GM12878 (cell line): ENCODE data around the gene PTPRM. TPM values are rescaled to one million over a fixed set of nuclear protein-coding genes. Genes with fewer than 3 reads are reported as not detected.

Source experiments
- ATAC-seq: fragments of 200-7000 bp; cut with Tn5 transposase; 3 replicates; pipeline ENCODE4 v1.9.1; 2020; ENCODE audit warnings: mild to moderate bottlenecking, moderate library complexity
- BruUV-seq: library from RNA; stranded (reverse); fragments of 400-500 nt; replicated peaks from 2 replicates; lab custom pipeline; 2021; lab: Mats Ljungman, UMichigan
- CTCF ChIA-PET: fragments of 300-600 bp; sonication (Branson Sonifier 250); formaldehyde crosslinking; extraction: SDS; loops from one replicate; lab custom pipeline; 2021; ENCODE audit warnings: inconsistent platforms; lab: Yijun Ruan, JAX
- POLR2A ChIA-PET: fragments of 350-600 bp; formaldehyde crosslinking; extraction: SDS; loops from one replicate; lab custom pipeline; 2021; ENCODE audit warnings: inconsistent platforms; lab: Charles Lee
- RAD21 ChIA-PET: fragments of 300-600 bp; sonication (Branson Sonifier 250); formaldehyde crosslinking; loops from one replicate; lab custom pipeline; 2023; ENCODE audit warnings: antibody characterized with exemption; ENCODE audit not compliant: unreplicated experiment; lab: Charles Lee
- SMC1A ChIA-PET: fragments of 300-600 bp; sonication (Branson Sonifier 250); formaldehyde crosslinking; loops from one replicate; lab custom pipeline; 2023; ENCODE audit not compliant: unreplicated experiment, uncharacterized antibody; lab: Charles Lee
- DNase-seq: peaks from one replicate; pipeline ENCODE4 v3.0.0-alpha.2; 2011; ENCODE audit warnings: low read depth, low spot score
- FAIRE-seq: peaks from 3 replicates; lab custom pipeline; 2011; peaks lifted over from hg19 to GRCh38; lab: Jason Lieb, UNC
- H2AFZ ChIP-seq: 2 replicates; pipeline ENCODE4 v1.6.0; 2011; ENCODE audit warnings: low read depth, low read length, control low read depth; ENCODE audit not compliant: control insufficient read depth
- H3K27ac ChIP-seq: 2 replicates; pipeline ENCODE4 v1.5.1; 2011; ENCODE audit warnings: control low read depth; ENCODE audit not compliant: control insufficient read depth, insufficient read depth
- H3K27me3 ChIP-seq, 2 experiments: replicated peaks in 1 of 2; 2 replicates each; pipeline versions ENCODE4 v1.6.0 to v1.6.1; 2011; ENCODE audit warnings: low read length in 1 of 2; ENCODE audit not compliant: control insufficient read depth in 2 of 2, insufficient read depth in 2 of 2
- H3K36me3 ChIP-seq, 2 experiments: 2 replicates each; pipeline ENCODE4 v1.5.1; 2011; ENCODE audit warnings: low read length in 1 of 2; ENCODE audit not compliant: control insufficient read depth in 2 of 2, insufficient read depth in 2 of 2
- H3K4me1 ChIP-seq: 2 replicates; pipeline ENCODE4 v1.6.1; 2011; ENCODE audit warnings: mild to moderate bottlenecking, low read length, moderate library complexity, mixed read lengths; ENCODE audit not compliant: control insufficient read depth, insufficient read depth
- H3K4me2 ChIP-seq: 2 replicates; pipeline ENCODE4 v1.6.0; 2011; ENCODE audit warnings: control low read depth; ENCODE audit not compliant: control insufficient read depth, insufficient read depth
- H3K4me3 ChIP-seq: fragments of 200-600 bp; sonication (generic); 2 replicates; pipeline ENCODE4 v1.5.1; 2016
- H3K79me2 ChIP-seq: 2 replicates; pipeline ENCODE4 v1.6.0; 2011; ENCODE audit warnings: low read length; ENCODE audit not compliant: control insufficient read depth, insufficient read depth
- H3K9ac ChIP-seq: 2 replicates; pipeline ENCODE4 v1.8.0; 2011; ENCODE audit warnings: low read length, control low read depth, mixed read lengths; ENCODE audit not compliant: control insufficient read depth, insufficient read depth
- H3K9me3 ChIP-seq: replicated peaks from 3 replicates; pipeline ENCODE4 v1.5.1; 2011; ENCODE audit warnings: mild to moderate bottlenecking, low read length; ENCODE audit not compliant: control insufficient read depth, insufficient read depth
- H4K20me1 ChIP-seq: 2 replicates; pipeline ENCODE4 v1.6.0; 2011; ENCODE audit not compliant: control insufficient read depth, insufficient read depth
- RB1 ChIP-seq: fragments of 450-650 bp; formaldehyde crosslinking; IDR thresholded peaks from 2 replicates; pipeline ENCODE4 v1.6.1; 2017; ENCODE audit warnings: mild to moderate bottlenecking, borderline replicate concordance
- WGBS: methylation state at CpG from one replicate; pipeline ENCODE4 v1.1.6; 2016; ENCODE audit warnings: low lambda C conversion rate; ENCODE audit not compliant: insufficient replicate concordance, insufficient coverage; ENCODE audit errors: missing lambda C conversion rate; 5-methylcytosine and 5-hydroxymethylcytosine counted together
- in situ Hi-C: fragments of 300-500 bp; cut with MboI; formaldehyde crosslinking; loops from 9 replicates; pipeline ENCODE4 v1.14.3; 2018; ENCODE audit warnings: mixed read lengths
- intact Hi-C: fragments of 100-400 bp; cut with micrococcal nuclease; formaldehyde crosslinking; loops from one replicate; pipeline ENCODE4 v1.14.2; 2022; ENCODE audit not compliant: unreplicated experiment
- polyA plus RNA-seq, 11 experiments: library from polyadenylated mRNA; depleted of rRNA in 4 of 11; unstranded in 6 of 11; stranded (reverse) in 5 of 11; fragments of >200 nt; fragmentation: Nextera tagmentation in 4 of 11; fragmentation: Illumina TruSeq in 1 of 11; extraction: Ambion mirVana in 4 of 11; extraction: Trizol in 1 of 11; gene quantifications; 1 replicate in 1 of 11; 2 replicates in 10 of 11; pipeline versions ENCODE4 v1.2.1 to v1.2.3, GENCODE V29; 2011 to 2016; ENCODE audit warnings: inconsistent platforms in 2 of 11, missing spikeins in 2 of 11, low read depth in 1 of 11
- total RNA-seq, 4 experiments: library from RNA; depleted of rRNA in 3 of 4; stranded (reverse); fragments of >200 nt in 3 of 4; fragmentation: Illumina TruSeq in 1 of 4; extraction: Trizol in 1 of 4; gene quantifications; 2 replicates each; pipeline versions ENCODE4 v1.2.1 to v1.2.3, GENCODE V29; 2013 to 2021
- TF ChIP-seq, protein P1 (sequence below): fragments of 150-350 bp; IDR thresholded peaks from 2 replicates; pipeline ENCODE4 v1.6.1; 2016; ENCODE audit warnings: low read depth, low read length
- TF ChIP-seq, protein P2 (sequence below), 3 experiments: IDR thresholded peaks in 2 of 3; conservative IDR thresholded peaks in 1 of 3; 2 replicates each; pipeline ENCODE4 v1.5.1; 2011; ENCODE audit warnings: low read depth in 3 of 3, low read length in 3 of 3, mild to moderate bottlenecking in 3 of 3, control low read depth in 2 of 3, moderate library complexity in 2 of 3, inconsistent platforms in 1 of 3, mixed read lengths in 1 of 3; ENCODE audit not compliant: control insufficient read depth in 2 of 3, insufficient read depth in 1 of 3; ENCODE audit errors: extremely low read depth in 1 of 3

The PTPRM gene
- total and polyA plus RNA-seq, 10 of the 15 experiments (the other 5 are each of a cell fraction or from before 2014, with no cell fraction given), result 0.07 to 22.6 (median 0.60) TPM

DNA sequence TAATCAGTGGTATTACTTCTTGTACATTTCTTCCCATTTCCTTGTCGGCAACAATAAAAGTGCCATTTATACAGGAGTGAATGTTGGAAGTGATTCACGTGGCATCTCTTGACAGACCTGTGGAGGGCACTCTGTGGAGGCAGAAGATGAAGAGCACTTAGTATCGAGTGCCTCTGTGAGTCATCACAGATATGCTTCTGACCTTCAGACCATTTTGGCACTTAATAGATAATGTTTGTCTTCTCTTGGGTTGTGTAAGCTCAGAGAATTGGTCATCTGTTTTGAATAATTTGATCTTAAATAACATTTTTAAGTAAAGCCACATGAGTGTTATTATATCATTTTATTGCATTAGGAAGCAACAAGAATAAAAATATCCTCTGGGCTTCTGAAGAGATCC, 305.5 kb downstream of the PTPRM start:
- CTCF ChIA-PET, result no interaction called here
- intact Hi-C loops, result no loop called here

More for the DNA sequence above, 305.5 kb downstream of the PTPRM start:
- no peaks in the 10 kb centered on the region; a peak in 1 of 4 replicates for H3K27me3 ChIP-seq
- TF ChIP-seq, protein P1, sequence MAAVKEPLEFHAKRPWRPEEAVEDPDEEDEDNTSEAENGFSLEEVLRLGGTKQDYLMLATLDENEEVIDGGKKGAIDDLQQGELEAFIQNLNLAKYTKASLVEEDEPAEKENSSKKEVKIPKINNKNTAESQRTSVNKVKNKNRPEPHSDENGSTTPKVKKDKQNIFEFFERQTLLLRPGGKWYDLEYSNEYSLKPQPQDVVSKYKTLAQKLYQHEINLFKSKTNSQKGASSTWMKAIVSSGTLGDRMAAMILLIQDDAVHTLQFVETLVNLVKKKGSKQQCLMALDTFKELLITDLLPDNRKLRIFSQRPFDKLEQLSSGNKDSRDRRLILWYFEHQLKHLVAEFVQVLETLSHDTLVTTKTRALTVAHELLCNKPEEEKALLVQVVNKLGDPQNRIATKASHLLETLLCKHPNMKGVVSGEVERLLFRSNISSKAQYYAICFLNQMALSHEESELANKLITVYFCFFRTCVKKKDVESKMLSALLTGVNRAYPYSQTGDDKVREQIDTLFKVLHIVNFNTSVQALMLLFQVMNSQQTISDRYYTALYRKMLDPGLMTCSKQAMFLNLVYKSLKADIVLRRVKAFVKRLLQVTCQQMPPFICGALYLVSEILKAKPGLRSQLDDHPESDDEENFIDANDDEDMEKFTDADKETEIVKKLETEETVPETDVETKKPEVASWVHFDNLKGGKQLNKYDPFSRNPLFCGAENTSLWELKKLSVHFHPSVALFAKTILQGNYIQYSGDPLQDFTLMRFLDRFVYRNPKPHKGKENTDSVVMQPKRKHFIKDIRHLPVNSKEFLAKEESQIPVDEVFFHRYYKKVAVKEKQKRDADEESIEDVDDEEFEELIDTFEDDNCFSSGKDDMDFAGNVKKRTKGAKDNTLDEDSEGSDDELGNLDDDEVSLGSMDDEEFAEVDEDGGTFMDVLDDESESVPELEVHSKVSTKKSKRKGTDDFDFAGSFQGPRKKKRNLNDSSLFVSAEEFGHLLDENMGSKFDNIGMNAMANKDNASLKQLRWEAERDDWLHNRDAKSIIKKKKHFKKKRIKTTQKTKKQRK, result no peak
- TF ChIP-seq, protein P2, sequence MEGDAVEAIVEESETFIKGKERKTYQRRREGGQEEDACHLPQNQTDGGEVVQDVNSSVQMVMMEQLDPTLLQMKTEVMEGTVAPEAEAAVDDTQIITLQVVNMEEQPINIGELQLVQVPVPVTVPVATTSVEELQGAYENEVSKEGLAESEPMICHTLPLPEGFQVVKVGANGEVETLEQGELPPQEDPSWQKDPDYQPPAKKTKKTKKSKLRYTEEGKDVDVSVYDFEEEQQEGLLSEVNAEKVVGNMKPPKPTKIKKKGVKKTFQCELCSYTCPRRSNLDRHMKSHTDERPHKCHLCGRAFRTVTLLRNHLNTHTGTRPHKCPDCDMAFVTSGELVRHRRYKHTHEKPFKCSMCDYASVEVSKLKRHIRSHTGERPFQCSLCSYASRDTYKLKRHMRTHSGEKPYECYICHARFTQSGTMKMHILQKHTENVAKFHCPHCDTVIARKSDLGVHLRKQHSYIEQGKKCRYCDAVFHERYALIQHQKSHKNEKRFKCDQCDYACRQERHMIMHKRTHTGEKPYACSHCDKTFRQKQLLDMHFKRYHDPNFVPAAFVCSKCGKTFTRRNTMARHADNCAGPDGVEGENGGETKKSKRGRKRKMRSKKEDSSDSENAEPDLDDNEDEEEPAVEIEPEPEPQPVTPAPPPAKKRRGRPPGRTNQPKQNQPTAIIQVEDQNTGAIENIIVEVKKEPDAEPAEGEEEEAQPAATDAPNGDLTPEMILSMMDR (IDR thresholded peaks at IDR 0.05 in 2 of 3, conservative IDR thresholded peaks at IDR 0.05 in 1 of 3; ENCODE audit: control insufficient read depth in 2 of 3, extremely low read depth in 1 of 3, insufficient read depth in 1 of 3, low read depth in 3 of 3, low read length in 3 of 3), result peak in 1 of 3 experiments; percentile 26; a peak in 1 of 6 replicates
- TF ChIP-seq RB1, result no peak
- TF ChIP-seq, all 136 proteins: peak for 1
- no peak overlapping the region for H3K4me2 ChIP-seq
- SMC1A ChIA-PET, result interaction anchor here (1.0 to 1.8 kb wide), 4 partner anchors 13 to 110 kb away, joined by 3 to 7 read pairs (median 4); no protein-coding TSS in a partner anchor
- no peak for FAIRE-seq
- no peaks in the 10 kb centered on the region for H3K79me2 ChIP-seq
- DNase-seq, result no peak
- WGBS, result 33% methylated on average over 3 of the region's 3 CpGs
- RAD21 ChIA-PET, result interaction anchor here (1.3 kb wide), 1 partner anchor 75 kb away, joined by 3 read pairs; no protein-coding TSS in a partner anchor
- H4K20me1 ChIP-seq, result no peaks in the 10 kb centered on the region
- ATAC-seq, result no peak
- no peak overlapping the region for H3K4me3 ChIP-seq
- POLR2A ChIA-PET, result no interaction called here
- BruUV-seq, result no TSS peak
- H3K27ac ChIP-seq, result no peak overlapping the region
- no peak overlapping the region for H3K9ac ChIP-seq
- in situ Hi-C loops, result no loop called here
- H3K36me3 ChIP-seq, result no peaks in the 10 kb centered on the region
- no peaks in the 10 kb centered on the region for H3K9me3 ChIP-seq
- H2AFZ ChIP-seq, result no peak overlapping the region
- no peaks in the 10 kb centered on the region for H3K4me1 ChIP-seq
